Measurements from ENCODE around the gene HDDC2.

The HDDC2 gene

GRCh38 chr6:125307150-125307838 lies 5.5 kb upstream of the HDDC2 start:
- peak; percentile 69 for DNase-seq (ENCODE audit: low read depth)
- TF ChIP-seq, protein P1, sequence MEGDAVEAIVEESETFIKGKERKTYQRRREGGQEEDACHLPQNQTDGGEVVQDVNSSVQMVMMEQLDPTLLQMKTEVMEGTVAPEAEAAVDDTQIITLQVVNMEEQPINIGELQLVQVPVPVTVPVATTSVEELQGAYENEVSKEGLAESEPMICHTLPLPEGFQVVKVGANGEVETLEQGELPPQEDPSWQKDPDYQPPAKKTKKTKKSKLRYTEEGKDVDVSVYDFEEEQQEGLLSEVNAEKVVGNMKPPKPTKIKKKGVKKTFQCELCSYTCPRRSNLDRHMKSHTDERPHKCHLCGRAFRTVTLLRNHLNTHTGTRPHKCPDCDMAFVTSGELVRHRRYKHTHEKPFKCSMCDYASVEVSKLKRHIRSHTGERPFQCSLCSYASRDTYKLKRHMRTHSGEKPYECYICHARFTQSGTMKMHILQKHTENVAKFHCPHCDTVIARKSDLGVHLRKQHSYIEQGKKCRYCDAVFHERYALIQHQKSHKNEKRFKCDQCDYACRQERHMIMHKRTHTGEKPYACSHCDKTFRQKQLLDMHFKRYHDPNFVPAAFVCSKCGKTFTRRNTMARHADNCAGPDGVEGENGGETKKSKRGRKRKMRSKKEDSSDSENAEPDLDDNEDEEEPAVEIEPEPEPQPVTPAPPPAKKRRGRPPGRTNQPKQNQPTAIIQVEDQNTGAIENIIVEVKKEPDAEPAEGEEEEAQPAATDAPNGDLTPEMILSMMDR (conservative IDR thresholded peaks at IDR 0.05; ENCODE audit: low read depth, low read length), result no peak
- no peak overlapping the region for H3K4me3 ChIP-seq (ENCODE audit: low read depth, low read length)

DNA sequence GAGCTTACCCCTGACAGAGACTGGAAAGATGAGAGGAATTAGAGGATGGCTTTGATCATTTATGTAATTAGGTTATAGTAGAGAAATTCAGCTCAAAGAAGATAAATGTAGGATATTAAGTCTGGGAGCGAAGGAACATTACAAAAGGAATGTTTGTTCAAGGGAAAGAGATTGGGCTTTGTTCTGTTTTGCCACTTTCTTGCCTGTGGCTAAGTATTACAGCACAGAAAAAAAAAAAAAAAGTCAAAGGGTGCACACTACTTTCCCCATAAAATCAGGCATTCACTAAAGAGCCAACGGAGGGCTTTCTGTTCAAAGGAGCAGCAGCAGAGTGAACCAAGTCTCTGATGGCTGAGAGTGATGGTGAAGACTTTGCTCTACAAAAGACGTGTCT lies 5.0 kb upstream of the HDDC2 start:
- no peak for DNase-seq (ENCODE audit: low read depth)
- H3K4me3 ChIP-seq (ENCODE audit: low read depth, low read length), result no peak overlapping the region
- TF ChIP-seq, protein P1 (conservative IDR thresholded peaks at IDR 0.05; ENCODE audit: low read depth, low read length), result no peak

DNA sequence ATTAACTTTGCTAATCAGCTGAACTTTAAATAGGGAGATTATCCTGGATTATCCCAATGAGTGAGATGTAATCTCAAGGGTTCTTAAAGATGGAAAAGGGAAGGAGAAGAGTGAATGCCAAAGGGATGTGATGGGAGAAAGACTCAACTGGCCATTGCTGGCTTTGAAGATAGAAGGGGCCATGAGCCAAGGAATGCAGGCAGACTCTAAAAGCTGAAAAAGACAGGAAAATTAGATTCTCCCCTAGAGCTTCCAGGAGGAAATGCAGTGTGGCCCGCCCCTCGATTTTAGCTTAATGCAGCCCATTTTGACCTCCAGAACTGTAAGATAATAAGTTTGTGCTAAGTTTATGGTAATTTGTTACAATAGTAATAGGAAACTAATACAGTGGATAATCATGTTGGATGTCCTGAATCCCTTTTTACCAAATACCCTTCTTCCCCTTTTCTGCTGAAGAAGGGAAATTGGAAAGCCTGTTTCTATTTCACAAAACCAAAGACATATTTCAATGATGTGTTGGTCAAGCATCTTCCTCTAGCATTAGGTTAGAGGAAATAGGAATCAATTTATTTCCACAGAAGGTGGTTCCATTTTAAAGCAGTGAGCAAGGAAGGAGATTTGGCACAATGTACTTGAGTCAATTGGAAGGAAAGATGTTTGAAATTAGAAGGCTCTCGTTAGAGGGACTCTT lies 3.3 kb upstream of the HDDC2 start:
- TF ChIP-seq, protein P1 (conservative IDR thresholded peaks at IDR 0.05; ENCODE audit: low read depth, low read length), result no peak
- no peak for DNase-seq (ENCODE audit: low read depth)
- H3K4me3 ChIP-seq (ENCODE audit: low read depth, low read length), result no peak overlapping the region

DNA sequence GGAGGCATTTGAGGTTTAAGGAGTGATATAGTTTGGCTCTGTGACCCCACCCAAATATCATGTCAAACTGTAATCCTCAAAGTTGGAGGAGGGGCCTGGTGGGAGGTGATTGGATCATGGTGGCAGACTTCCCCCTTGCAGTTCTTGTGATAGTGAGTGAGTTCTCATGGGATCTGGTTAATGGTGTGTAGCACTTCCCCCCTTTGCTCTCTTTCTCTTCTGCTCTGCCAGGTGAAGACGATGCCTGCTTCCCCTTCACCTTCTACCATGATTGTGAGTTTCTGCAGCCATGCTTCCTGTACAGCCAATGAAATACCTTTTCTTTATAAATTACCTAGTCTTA lies 1.7 kb upstream of the HDDC2 start:
- TF ChIP-seq, protein P1 (conservative IDR thresholded peaks at IDR 0.05; ENCODE audit: low read depth, low read length), result no peak
- no peak for DNase-seq (ENCODE audit: low read depth)
- no peak overlapping the region for H3K4me3 ChIP-seq (ENCODE audit: low read depth, low read length)

DNA sequence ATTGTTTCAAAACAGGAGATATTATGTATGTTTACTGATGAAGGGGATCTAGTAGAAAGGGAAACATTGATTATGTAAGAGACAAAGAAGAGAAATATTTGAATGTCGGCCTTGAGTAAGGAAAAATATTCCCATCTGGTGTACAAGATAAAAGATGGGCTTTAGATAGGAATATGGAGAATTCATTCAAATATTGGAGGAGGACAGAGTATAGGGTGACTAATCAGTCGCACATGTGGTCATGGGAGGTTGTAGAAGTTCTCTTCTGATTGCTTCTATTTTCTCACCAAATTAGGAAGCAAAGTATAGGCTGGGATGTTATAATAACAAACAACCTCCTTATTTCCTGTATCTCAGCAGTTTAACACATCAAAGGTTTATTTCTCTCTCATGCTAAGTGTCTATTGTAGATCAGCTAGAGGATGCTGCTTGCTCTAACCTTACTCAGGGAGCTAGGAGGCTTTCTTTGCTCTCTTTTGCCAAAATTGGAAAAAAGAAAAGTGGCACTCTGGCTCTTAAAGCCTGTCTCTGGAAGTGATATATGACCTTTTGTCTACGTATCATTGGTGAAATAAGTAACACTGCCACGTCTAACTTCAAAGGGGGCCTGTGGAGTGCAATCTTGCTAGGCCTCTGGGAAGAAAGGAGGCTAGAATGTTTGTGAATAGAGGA lies 1.2 kb upstream of the HDDC2 start:
- peak; percentile 23 for DNase-seq (ENCODE audit: low read depth)
- H3K4me3 ChIP-seq (ENCODE audit: low read depth, low read length), result no peak overlapping the region
- TF ChIP-seq, protein P1 (conservative IDR thresholded peaks at IDR 0.05; ENCODE audit: low read depth, low read length), result no peak

DNA sequence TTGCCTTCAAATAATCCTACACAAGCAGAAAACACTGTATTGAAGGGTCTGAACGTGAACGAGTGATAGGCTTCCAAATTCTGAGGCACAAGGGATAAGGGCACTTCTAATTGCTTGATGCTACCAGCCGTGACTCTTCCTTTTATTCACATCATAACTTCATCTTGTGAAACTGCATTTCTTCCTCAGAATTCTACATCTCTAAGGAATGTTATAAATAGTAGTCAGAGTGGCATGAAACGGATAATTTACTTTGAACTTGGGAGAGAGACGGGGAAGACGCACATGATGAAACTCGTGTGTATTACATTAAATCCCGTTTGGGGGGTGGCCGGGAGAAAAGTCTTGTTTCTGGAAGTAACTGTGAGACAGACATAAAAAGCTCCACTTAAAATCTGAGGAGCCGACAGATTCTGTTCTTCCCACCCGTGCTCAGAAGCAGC lies 754 bp downstream of the HDDC2 start:
- peak overlapping the region; percentile 79 for H3K4me3 ChIP-seq (ENCODE audit: low read depth, low read length)
- TF ChIP-seq, protein P1 (conservative IDR thresholded peaks at IDR 0.05; ENCODE audit: low read depth, low read length), result no peak
- peak; percentile 64 for DNase-seq (ENCODE audit: low read depth)
